HG03565 (cell line): ENCODE data around the gene NHS.

Experiments
- ATAC-seq: cut with Tn5 transposase; IDR thresholded peaks from one replicate; pipeline ENCODE4 v1.9.1; 2021; ENCODE audit warnings: mild to moderate bottlenecking, moderate library complexity; ENCODE audit not compliant: unreplicated experiment

The NHS gene

DNA sequence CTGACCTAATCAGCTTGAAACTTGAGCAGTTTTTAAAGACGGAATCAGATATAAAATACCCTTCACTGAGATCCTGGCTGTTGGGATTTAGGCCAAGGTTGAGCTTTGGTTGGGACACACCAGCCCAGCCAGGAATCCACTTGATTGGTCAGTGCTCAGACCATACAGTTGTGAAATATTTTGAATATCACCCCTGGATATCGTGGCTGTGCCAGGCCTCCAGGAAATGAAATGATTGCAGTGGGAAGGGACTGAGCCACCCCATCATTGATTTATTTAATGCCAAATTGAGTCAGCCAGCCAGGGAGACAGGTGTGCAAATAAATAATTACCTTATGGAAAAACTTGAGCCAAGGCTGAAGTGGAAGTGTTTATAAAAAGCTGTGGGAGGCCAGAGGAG is 233.9 kb downstream of the NHS start:
- no peak for ATAC-seq

DNA sequence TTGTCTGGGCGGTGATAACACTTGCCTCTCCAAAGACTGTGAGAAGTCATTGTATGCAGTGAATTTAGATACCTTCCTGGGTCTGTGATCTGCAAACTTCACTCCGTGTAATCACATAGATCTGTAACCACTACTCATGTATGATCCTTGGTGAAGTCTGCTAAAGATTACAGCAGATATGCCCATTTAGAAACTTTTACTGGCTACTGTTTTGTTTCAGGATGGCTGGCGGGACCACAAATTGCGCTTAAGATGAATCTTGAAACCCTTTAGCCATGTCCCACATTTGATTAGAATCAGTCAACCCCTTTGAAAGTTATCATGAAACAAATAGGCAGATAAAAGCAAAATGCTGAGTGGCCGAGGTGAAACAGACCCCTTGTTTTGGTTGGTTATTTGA is 235.8 kb downstream of the NHS start:
- ATAC-seq: no peak

DNA sequence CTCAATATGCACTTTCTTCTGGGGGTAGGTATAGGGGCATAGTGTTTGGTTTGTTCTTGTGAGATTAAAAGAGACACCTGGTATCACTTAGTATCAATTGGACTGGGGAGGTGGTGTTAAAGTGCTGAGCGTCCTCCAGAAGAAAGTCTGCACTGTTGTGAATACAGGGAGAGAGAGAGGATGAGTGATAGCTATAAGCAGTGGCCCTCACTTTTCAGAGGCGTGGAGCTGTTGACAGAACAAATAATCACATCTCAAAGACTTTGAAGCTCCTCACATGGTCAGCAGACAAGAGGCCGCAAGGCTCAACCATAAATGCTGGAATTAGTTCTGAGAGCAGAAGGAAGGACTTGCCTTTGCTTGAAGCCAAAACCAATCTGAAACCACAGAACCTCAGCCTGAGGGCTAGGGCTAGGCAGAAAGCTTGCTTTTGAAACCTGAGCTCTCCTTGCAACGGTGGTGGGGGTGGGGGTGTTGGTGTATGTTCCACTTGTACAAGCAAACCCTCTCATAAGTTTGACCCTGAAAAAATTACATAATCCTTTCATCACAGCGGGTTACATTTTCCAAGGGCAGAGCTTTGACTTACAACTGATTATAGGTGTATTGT is 239.1 kb downstream of the NHS start:
- no peak for ATAC-seq

DNA sequence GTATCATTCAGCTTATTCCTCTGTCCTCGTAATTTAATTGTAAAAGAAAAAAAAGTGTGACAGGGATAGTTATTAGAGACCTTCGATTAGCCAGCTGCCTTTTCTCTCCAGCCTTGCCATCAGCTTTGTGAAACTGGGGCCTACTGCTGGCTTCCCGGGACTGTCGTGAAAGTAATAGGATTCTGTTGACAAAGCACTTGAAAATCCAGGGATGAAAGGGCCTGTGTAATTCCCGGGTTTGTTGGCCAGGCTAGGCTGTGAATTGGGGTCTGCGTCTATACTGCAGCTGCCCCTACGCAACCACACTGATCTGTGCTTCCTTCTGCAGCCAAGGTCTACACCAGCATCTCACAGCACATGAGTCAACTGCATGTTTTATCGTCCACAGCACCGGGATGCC is 241.9 kb downstream of the NHS start:
- no peak for ATAC-seq

DNA sequence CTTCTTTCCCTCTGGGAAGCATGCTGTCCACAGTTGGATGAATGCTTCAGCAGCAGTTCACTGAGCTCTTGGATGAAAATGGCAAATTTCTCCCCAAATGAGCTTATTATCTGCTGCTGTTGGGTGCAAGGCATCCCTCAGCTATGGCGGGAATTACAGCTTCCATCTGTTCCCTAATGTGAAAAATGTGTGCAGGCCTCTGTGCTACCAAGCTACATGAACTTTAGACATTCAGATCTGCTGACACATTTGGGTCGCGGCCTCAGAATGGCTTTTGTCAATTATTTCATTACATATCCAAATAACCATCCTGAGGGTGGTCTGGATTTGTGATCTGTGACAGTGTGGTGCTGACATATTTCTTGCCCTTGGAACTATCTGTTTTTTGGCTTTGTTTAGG is 242.8 kb downstream of the NHS start:
- ATAC-seq: no peak

DNA sequence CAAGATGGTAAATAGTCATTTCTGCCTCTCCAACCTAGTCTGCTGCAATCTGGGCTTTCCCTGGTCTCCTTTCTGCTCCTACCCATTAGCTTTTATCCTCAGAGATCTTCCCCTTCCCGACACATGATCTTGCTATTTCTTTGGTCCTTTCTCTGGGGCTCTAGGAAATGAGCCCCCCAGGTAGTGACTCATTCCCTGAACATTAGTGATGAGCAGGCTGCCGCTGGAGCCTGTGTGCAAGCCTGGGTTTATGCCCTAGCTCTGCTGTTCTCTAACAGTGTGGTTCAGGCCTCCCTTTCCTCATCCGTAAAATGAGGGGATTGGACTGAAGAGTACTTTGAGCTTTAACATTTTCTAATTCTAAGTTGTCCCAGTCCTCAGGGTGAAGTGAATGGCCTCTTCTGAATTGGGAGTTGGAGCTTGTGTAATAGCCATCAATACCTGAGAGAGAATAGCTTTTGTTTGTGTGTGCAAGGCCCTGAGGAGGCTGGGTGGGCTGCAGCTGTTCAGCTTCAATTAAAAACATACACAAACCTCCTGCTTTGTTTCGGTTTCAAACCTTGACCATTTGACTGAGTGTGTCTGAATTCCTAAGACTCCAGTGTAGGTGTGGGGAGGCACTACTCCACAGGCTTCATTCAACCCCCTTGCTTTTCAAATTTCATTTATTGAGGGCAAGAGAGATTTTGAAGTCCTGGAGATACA is 246.7 kb downstream of the NHS start:
- no peak for ATAC-seq

DNA sequence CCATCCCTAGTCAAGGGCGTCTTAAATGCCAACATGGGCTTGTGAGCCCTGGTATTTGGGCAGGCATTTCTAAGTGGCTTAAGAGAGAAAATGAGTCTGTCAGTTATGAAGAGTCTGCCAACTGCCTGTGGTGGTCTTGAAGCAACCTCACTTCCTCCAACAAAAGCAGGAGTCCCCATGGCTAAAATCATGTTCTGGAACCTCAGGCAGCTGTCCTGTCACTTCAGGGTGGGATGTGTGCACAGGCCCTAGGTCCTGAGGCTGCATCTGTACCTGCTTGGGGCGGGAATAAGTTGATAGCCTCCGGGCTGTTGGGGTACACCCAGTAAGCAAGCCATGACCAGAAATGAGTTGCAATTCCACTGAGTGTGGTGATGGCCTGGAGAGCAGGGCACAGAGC is 247.3 kb downstream of the NHS start:
- no peak for ATAC-seq

DNA sequence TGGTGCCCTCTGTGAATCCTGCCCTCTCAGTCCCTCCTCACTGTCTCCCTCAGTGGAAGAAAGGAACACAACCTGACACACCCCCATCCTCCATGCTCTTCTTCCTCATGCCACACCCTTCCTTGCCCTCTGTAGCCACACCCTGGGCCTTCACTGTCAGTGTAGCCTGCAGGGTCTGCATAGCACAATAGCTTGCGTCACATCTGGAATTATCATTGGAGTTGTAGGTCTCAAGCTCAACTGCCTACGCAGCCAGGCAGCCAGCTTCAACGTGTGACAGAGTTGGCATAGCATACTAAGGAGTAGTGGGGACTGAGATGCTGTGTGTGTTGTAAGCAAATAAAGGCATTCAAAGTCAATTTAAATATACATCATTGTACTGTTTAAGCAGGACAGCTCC is 248.8 kb downstream of the NHS start:
- ATAC-seq: no peak

DNA sequence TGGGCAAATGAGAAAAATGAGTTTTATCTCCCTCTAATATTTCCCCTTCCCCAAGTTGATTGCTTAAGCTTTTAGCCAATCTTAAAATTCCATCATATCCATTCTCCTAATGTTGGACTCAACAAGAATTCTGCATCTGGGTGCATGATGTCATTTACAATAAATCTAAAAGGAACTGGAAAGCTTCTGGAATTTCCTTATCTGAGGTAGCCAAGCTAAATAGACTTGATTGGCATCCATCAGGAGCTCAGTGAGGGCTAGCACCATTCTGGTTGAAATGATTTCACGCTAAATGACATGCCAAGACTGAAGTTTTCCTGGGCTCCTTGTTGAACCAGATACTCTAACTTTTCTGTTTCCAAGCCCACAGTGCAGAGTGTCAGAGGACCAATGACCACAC is 252.0 kb downstream of the NHS start:
- ATAC-seq: no peak

DNA sequence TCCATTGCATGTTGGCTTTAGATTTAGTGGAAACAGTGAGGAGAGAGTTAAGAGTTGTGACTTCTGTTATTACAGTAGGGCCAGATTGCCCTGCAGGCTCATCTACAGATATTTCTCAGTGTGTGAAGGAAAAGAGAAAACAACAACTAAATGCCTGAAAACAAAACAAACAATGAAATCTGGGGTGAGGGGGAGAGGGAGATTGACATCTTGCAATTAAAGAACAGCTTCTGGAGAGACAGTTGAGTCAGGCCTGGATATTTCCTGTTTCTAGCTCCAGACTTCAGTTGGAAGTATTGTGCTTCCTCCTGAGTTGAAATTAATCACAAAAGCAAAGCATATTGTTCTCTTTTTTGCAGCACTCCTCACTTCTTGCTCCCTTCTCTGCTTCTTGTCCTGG is 254.0 kb downstream of the NHS start:
- ATAC-seq: no peak

DNA sequence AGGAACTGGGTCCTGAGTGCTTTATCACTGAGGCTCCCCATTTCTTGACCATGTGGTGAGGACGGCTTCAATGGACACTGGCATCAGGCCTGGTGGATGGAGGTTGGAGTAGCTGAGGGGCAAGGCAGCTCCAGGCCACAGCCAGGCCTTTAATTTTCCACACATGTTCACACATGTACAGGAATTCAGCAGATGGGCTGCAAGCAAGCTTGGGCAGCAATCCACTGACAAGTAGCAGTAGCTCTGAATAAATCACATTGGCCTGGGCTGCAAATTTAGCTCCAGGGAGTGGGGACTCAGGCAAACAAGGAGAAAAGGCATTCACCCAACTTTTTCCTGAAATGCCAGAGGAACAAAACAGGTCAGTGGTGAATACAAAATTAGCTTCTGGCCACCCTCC is 254.5 kb downstream of the NHS start:
- no peak for ATAC-seq

DNA sequence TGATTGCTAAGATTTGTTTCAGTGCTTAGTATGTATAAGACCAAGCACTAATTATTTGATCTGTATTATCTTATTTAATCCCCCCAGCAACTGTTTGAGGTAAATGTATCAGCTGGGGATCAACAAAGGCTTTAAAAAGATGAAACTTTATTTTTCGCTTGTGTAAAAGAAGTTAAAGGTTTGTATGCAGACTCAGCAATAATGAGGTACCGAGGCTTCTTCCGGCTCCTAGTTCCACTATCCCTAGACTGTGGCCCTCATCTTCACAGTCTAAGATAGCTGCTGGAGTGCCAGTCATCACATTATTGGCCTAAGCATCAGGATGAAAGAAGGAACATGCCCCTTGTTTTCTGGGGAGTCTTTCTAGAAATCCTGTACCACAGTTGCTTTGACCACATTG is 256.6 kb downstream of the NHS start:
- no peak for ATAC-seq

DNA sequence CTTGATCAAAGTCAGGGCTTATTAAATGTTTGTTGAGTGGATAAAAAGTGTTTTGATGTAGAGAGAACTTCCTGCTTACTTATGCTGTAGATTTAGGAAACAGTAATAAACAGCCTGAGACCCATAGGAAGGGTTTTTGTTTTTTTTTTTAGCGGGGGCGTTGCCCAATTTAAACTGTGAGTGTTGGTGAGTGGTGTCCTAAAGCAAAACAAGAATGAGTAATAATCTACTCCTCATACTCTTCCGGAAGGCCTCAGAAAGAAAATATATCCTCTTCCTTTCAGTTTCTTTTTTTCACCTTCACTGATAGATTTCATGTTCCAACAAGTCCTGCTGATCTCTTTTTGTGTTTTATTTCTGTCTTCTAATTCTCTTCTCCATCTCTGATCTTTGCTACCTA is 257.9 kb downstream of the NHS start:
- ATAC-seq: no peak

DNA sequence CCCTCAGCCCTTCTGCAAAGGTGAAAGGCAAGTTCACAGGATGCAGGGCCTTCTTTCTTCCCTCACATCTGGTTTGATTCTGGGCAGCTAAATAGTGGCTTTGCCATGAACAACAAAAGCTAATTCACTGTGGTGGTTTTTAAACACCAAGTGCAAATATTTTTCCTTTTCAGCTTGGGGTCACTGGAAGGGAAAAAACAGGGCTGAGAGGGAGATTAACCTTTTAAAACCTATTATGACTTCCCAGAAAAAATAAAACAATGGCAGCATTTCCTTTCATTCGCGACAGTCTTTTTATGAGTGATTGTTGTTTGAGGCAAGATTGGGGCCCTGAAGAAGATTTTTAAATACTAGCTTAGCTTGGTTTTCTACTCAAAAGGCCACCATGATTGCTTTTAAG is 258.5 kb downstream of the NHS start:
- ATAC-seq: no peak

DNA sequence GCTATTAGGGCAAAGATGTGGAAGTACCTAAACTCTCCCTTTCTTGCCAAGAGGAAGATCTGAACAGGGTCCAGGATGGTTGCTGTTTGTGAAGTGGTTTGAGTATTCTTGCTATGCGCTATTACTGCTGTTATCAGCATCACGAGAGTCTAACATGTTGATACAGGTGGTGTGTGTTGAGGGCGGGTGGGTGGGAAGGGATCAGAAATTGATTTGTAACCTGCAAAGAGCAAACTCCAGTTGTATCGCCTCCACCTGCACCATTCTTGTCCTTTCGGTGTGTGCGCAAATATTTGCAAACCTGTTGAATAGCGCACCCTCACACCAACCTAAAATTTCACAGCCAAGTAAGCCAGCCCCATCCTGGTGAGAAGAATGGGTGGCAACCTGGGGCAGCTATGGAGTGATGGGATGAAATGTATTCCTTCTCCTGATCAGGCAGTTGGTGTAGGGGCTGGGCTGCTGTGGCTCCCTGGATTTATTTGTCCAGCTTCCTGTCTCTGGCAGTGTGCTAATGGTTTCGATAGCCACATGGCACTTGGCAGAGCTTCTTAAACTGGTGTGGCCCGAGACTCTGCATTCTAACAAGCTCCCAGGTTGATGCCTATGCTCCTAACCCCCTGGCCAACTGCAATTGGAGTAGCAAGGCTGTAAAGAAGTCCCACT is 259.7 kb downstream of the NHS start:
- no peak for ATAC-seq

DNA sequence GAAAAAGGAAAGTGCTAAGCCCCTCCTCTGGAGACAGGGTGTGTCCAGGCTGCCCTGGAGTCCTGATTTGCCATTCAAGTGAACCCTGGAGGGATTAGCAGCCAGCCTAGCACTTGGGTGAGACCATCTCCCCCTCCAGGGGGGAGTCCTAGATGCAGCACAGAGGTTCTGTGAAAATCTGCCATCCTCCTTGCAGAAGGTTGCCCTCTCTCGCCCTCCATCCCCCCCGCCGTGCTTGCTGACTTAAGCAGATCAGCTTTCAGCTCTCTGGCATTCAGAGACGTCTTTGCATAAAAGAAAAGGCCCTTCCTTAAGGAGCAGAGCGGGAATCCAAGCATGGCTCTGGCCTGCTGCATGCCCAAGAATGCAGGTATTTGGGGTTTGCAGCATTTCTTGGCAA is 260.2 kb downstream of the NHS start:
- no peak for ATAC-seq

DNA sequence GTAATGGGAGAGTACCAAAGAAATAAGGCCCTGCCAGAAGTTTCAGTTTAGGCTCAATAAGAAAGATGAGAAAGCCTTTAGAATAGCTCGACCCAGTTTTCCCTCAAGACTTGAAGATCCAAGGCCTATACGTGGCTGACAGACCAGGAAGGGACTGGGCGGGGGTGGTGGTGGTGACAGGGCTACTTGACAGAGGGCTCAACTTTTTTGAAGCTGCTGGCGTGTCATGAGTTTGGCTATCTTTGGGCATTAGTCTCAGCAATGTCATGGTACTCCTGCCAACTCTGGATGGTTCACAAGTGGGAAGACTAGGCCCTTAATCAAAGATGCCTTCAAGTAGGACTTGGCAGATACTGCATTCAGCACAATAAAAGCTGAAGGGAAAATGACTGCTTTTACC is 262.2 kb downstream of the NHS start:
- ATAC-seq: no peak

DNA sequence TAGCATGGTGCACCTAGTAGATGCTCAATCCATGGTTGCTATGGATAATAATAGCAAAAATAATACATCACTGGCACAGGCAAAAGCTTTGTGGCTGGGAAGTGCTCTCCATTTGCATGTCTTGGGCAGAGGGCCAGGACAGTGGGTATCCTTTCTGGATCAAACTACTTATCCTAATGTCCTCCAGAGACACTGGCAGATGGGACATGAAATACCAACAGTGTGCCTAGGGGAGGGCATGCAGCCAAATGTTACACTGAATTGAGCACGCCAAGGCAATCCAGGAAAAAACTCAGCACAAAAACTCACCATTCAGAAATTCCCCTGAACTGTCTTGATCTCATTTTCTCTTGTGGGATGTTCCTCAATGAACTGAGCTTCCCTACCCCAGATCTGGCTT is 263.7 kb downstream of the NHS start:
- ATAC-seq: no peak

DNA sequence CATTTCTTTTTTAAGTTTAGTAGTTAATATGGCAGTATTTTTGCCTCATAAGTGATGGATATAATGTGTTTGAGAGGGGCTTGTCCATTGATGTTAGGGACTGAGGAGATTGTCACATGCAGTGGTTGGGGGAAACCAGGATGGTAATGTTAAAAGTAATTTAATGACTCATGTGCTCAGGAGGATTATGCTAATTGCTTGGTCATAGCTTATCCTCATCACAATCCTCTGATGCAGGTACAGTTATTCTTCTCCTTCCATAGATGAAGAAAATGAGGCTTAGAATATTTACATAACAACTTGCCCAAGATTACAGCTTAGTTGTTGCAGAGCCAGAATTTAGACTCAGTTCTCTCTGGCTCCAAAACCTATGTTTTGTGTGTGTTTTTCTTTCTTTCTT is 267.9 kb downstream of the NHS start:
- no peak for ATAC-seq

DNA sequence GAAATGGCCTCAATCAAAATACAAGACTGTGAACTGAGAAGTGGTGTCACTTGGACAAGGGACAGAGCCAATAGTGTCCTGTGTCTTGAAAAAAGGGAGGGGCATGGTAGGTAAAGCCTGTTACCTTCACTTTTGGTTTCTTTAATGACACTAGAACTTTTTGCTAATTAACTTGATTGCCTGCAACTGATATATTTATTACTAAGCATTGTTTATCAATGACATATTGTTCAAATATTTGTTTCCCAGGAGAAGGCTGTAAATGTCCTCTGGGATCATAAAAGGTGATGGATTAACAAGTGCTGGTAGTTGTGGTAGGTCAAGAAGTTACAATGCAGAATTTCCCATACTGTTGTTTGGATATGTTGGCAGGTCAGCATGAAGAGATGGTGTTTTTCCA is 268.5 kb downstream of the NHS start:
- ATAC-seq: no peak

DNA sequence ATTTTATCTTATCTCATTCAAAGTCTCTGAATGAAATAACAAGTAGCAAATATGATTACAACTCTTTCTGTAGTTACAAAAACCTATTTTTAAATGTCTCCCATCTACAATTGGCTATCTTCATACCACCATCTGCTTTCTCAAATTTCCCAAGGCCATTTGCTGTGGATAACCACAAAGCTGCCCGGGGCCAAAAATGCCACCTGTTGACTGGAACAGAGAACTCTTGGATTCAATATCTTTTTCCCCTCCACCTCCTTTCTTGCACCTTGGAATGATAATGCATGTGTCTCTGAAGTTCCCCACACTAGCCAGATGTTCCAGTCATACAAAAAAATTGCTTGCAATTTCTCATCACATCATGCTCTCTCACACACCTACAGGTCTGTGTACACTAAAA is 269.0 kb downstream of the NHS start:
- ATAC-seq: no peak

DNA sequence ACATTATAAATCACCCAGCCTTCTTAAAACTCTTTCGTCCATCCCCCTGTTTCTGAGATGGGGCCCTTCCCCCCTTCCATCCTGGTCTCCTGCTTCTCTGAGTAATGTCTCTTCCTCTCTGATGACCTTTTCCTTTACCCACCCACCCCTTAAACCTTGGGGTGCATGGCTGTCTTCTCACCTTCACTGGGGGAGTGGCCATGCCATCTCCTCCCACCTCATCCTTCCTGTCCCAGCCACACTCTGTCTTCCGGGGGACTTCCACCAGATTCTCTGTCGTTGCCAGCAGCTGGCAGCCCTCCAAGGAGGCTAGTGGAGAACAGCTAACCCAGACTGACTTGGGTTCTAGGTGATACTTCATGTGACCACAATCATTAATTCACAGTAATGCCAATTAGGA is 279.1 kb downstream of the NHS start:
- no peak for ATAC-seq
